Measurements from ENCODE around the gene UBXN11. TPM values are rescaled to one million over a fixed set of nuclear protein-coding genes. Genes with fewer than 3 reads are reported as not detected.
A peak's percentile ranks its signal among the peaks of the same experiment; 100 is the strongest.

Gene UBXN11
- total RNA-seq, 1 experiment from 2014 or later, result 4.0 TPM

- no peaks in the 10 kb centered on the region for H3K9me3 ChIP-seq (replicated peaks)
- peak within 1 kb of the TSS; percentile 69 for H3K4me3 ChIP-seq
- peaks cover 41% of the 10 kb centered on the region for H3K4me1 ChIP-seq (replicated peaks)
- H3K36me3 ChIP-seq, result peaks cover 7% of the 10 kb centered on the region
- no peaks in the 10 kb centered on the region for H3K27me3 ChIP-seq (replicated peaks)
- H3K27ac ChIP-seq, result peak within 1 kb of the TSS; percentile 77
- DNase-seq (ENCODE audit: low read depth in 1 of 2, low spot score in 2 of 2), result peak; percentile 98 to 100
Observed at GRCh38 chr1:26233903-26234643, 72.4 kb downstream of the UBXN11 start, which contains the start of gene CEP85. CEP85 (plus strand) TSS chr1:26234200; CDS start chr1:26239784, 5,584 bp downstream.

Other genes with a start within 250 kb of the UBXN11 start
- not detected in 2 replicates for gene TRIM63, start 239.0 kb downstream of the UBXN11 start, total RNA-seq (2014; rRNA removed; shearing (Covaris generic))
- gene PDIK1L, start 194.8 kb downstream of the UBXN11 start, total RNA-seq (2014; rRNA removed; shearing (Covaris generic)), result 5.3 and 9.1 TPM in 2 replicates
- gene FAM110D, start 147.6 kb downstream of the UBXN11 start, total RNA-seq (2014; rRNA removed; shearing (Covaris generic)), result not detected in 2 replicates
- not detected in 2 replicates for gene C1orf232, start 137.7 kb downstream of the UBXN11 start, total RNA-seq (2014; rRNA removed; shearing (Covaris generic))
- 23.4 and 34.9 TPM in 2 replicates for gene ZNF593, start 136.7 kb downstream of the UBXN11 start, total RNA-seq (2014; rRNA removed; shearing (Covaris generic))
- gene ZNF593OS, start 134.8 kb downstream of the UBXN11 start, total RNA-seq (2014; rRNA removed; shearing (Covaris generic)), result 0.24 TPM in 1 of 2 replicates, not detected in the other
- gene CNKSR1, start 129.1 kb downstream of the UBXN11 start, total RNA-seq (2014; rRNA removed; shearing (Covaris generic)), result 0.50 TPM in 1 of 2 replicates, not detected in the other
- gene CATSPER4, start 116.0 kb downstream of the UBXN11 start, total RNA-seq (2014; rRNA removed; shearing (Covaris generic)), result not detected in 2 replicates
- 45.2 and 56.6 TPM in 2 replicates for gene CEP85, start 72.4 kb downstream of the UBXN11 start, total RNA-seq (2014; rRNA removed; shearing (Covaris generic))
- 36.5 and 38.9 TPM in 2 replicates for gene SH3BGRL3, start 26.6 kb downstream of the UBXN11 start, total RNA-seq (2014; rRNA removed; shearing (Covaris generic))
- gene CD52, start 11.3 kb upstream of the UBXN11 start, total RNA-seq (2014; rRNA removed; shearing (Covaris generic)), result not detected in 2 replicates
- not detected in 2 replicates for gene CRYBG2, start 47.5 kb upstream of the UBXN11 start, total RNA-seq (2014; rRNA removed; shearing (Covaris generic))
- not detected in 2 replicates for gene ZNF683, start 66.1 kb upstream of the UBXN11 start, total RNA-seq (2014; rRNA removed; shearing (Covaris generic))
- gene LIN28A, start 104.2 kb upstream of the UBXN11 start, total RNA-seq (2014; rRNA removed; shearing (Covaris generic)), result not detected in 2 replicates
- gene DHDDS, start 125.7 kb upstream of the UBXN11 start, total RNA-seq (2014; rRNA removed; shearing (Covaris generic)), result 26.6 and 36.7 TPM in 2 replicates
- 897 and 1,026 TPM in 2 replicates for gene HMGN2, start 165.8 kb upstream of the UBXN11 start, total RNA-seq (2014; rRNA removed; shearing (Covaris generic))
- 23.7 and 27.6 TPM in 2 replicates for gene RPS6KA1, start 223.1 kb upstream of the UBXN11 start, total RNA-seq (2014; rRNA removed; shearing (Covaris generic))

Data from SJSA1 (cell line).